HG02885 (cell line): ENCODE results near the gene RAB30.

Source experiments
- ATAC-seq: cut with Tn5 transposase; IDR thresholded peaks from one replicate; pipeline ENCODE4 v1.9.1; 2021; ENCODE audit warnings: mild to moderate bottlenecking; ENCODE audit not compliant: unreplicated experiment, poor library complexity

Gene RAB30

DNA sequence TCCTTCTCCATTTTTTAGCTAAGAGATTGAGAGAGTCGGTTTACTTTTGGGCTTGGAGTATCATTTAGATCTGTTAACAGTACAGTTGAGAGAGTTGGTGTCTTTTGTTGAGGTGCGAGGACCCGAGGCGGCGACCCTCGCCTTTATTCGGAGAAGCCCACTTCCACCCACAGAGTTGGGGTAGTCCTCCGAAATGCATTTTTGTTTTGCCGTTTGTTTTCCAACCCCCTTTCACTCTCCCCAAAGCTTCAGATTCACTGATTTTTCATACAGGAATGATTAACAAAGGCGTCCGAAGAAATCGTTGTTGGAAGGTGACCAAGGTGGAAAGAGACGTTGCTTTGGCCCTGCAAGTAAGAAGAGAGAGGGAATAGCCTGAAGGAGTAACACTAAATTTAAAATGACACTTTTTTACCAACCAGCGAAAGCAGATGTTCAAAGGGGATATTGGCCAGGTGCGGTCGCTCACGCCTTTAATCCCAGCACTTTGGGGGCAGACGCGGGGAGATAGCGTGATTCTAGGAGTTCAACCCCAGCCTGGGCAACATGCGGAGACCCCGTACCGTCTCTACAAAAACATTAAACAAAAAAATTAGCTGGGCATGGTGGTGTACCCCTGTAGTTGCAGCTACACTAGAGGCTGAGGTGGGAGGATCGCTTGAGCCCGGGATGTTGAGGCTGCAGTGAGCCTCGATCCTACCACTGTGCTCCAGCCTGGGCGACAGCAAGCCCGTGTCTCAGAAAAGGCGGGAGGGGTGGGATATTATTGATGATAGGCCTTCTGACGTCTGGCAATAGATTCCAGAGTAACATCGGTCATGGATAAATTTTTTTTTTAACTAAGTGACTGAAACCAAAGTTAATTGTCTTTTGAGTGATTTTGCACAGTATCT, 899 bp upstream of the RAB30 start:
- ATAC-seq: no peak

DNA sequence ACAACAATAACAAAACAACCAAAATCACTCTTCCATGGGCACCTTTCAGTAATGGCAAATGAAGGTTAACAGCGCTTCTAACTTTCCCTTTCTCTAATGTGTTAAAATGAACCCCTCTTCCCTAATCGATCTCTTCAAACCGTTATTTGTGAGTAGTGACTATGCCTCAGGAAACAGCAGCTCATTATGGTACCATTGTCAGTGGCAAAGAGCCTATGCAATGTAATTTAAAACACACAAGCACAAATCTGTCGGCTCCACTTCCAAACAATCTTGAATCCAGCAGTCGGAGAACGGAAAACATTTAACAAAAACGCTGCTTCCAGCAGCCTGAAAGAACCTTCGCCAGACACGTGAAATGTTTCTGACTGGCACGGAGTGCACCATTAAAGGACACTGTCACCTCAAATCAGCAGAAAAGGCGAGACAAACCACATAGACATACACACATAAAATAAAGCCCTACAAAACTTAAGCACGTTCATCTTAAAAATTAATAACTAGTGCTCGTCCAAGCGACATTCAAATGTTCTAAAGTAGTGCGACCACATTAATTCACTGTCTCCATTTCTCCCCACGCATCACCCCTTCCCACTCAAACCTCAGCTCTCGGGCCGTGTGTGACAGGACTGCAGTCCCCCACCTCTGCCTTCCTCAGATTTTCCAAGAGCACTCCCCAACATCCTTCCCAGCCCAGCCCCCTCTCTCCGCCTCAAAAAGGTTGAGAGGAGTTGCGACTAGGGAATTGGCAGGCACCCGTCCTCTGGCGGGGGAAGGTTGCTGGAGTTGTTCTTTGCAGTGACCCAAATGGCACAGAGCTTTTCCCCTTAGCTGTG, 748 bp downstream of the RAB30 start:
- no peak for ATAC-seq

DNA sequence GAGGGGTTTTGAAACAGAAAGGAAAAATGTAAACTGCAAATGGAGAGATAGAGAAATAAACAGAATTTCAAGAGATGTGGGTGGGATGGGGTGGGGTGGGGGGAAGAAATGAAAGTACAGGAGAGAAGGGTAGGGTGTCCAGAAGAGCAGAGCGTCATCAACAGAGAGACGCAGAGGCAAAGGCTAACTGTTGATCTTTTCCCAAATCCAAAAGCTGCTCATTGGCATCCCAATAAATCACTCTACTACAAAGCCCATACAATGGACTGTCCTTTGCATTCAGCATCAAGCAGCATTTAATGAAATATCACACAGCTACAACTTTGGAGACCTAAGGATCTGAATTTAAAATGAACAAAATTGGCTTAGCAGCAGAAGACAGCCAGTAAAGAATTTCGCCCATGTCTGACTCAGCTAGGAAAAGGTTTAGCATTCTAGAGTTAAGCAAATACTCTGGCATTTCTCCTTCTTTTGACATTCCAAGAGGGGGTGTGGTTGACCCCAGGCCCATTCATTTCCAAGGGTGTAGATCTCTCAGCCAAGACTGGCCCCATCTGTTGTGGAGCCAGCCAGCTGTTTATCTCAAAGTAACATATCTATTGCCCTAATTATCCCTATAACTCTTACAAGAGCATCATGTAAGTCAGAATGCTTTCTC, 1.5 kb downstream of the RAB30 start:
- ATAC-seq: no peak

DNA sequence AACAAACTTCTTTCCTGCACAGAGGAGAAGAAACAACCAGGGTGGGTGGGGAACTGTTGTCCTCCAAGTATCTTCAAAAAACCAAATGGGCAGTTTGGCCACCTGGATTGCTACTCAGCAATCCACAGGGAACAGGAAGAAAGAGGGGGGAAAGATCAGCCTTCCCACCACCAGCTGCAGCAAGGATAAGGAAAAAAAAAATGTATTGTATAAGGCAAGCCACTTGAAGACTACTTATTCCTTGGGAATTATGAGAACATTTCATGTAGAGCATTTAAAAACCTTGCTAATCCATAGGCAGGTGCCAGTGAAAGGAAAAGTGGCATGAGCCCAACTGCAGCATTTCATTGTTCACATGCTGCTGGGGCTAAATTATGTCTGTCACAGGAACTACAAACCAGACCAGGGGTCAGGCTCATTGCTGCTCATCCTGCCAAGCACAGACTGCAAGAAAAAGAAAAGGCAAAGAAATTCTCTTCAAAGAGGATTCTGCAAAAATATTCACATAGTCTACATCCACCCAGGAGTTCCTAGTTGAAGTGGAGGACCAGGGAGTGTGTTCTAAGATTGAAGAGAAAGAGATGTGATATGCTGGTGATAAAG, 2.2 kb downstream of the RAB30 start:
- ATAC-seq: no peak

GRCh38 chr11:83068568-83068967, 3.1 kb downstream of the RAB30 start:
- no peak for ATAC-seq

- no peak for ATAC-seq
Measured at GRCh38 chr11:83064011-83064410, 7.7 kb downstream of the RAB30 start.

GRCh38 chr11:83063073-83063754, 8.5 kb downstream of the RAB30 start:
- ATAC-seq: peak; percentile 67

- peak; percentile 78 for ATAC-seq
Measured at GRCh38 chr11:83061883-83062282, 9.8 kb downstream of the RAB30 start.

DNA sequence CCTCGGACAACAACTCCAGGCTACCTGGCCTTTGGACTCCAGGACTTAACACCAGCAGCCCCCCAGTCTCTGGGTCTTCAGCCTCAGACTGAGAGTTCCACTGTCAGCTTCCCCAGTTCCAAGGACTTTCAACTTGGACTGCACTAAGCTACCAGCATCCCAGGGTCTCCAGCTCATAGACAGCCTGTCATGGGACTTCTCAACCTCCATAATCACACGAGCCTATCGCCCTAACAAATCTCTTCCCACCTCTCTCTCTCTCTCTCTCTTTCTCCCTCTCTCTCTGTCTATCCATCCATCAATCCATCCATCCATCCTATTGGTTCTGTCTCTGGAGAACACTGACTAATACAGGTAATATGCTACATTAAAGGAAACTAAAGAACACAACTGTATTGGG, 10.7 kb downstream of the RAB30 start:
- ATAC-seq: no peak

DNA sequence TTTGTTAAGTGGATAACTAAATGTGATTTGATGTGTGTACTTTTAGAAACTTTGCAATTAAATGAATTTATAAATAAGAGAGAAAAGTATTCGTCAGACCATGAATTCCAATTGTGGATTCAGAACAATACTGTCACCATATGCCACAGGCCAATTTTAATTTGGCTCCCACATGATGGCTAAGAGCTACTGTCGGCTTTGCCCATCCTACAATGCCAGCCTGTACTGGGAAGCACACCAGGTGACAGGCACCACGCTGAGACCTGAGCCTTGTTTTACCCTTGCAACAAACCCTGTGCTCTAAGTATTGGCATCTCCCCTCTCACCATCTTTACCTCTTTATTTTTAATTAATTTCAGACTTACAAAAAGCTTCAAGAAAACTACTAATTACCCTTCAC, 14.0 kb downstream of the RAB30 start:
- no peak for ATAC-seq

- no peak for ATAC-seq
Measured at GRCh38 chr11:83056611-83057010, 15.1 kb downstream of the RAB30 start.

DNA sequence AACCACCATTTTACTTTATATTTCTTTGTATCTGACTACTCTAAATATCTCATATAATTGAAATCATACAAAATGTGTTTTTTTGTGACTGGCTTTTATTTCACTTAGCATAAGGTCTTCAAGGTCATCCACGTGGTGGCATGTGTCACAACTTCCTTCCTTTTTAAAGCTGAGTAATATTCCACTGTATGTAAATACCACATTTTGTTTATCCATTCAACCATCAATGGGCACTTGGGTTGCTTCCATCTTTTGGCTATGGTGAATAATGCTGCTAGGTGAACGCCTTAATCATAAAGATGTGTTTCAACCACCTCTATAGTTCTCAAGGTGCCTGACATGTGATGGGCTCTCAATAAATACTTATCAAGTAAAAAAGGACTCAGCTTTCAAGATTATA, 15.5 kb downstream of the RAB30 start:
- ATAC-seq: no peak

DNA sequence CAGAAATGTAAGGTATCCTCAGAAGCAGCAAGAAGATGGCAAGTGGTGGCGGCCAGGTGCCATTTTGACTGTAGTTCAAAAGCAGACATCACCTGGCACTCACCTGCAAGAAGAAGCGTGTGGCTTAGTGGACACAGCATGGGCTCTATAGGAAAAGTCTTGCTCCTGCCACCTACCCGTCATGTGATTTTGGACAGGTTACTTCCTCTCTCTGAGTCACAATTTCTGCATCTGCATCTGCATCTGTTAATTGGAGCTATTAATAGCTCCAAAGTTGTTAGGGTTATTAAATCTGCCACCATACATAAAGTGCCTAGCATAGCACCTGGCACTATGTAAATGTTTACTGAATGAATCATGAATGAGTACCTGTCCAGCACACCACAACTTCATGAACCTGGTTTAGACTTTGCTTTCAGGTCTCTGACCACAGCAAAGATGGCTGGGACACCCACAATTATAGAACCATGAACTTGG, 16.8 kb downstream of the RAB30 start:
- ATAC-seq: peak; percentile 52

DNA sequence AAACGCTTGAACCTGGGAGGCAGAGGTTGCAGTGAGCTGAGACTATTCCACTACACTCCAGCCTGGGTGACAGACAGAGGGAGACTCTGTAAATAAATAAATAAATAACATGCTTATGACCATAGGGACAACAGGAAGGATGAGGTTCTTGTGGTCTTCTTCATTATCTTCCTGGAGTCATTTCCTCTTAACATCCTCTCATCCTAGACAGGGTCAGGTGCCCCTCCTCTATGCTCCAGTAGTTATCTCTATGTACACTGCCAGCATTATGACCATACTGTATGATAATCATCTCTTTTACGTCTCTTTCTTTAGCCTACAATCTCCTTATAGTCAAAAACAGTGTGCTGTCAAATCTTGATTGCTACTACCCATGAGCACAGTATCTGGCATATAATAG, 17.7 kb downstream of the RAB30 start:
- peak; percentile 51 for ATAC-seq

GRCh38 chr11:83051760-83052671, 19.7 kb downstream of the RAB30 start:
- no peak for ATAC-seq

DNA sequence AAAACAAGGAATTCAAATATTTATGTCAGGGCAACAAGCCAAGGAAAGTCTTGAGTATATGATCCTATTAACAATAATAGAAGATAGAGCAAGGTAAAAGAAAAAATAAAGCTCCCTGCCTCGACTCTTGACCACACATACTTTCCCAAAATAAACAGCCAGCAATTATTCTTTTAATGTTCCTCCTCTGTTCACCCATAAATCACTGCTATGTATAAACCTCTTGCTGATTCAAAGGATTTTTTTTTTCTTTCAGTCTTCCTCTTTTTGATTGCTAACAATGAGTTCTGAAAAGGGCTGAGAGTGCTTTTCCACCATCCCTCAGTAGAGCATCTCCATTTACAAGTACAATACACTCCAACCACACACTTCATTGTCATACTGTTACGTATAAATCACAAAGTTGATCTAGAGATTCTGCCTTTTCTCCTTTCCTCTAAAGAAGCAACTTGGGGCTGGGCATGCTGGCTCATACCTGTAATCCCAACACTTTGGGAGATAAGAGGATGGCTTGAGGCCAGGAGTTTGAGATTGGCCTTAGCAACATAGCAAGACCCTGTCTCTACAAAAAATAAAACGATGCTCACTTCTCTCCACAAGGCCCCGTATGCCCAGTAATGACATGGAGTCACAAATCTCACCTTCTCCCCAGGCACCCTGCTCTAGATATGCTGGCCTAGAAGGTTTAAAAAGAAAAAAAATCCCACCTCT, 24.0 kb downstream of the RAB30 start:
- no peak for ATAC-seq

GRCh38 chr11:83046621-83047172, 25.0 kb downstream of the RAB30 start:
- ATAC-seq: no peak
